HG03103 (cell line): ENCODE measurements around the gene MTCH1.

ENCODE experiments used
- ATAC-seq: cut with Tn5 transposase; IDR thresholded peaks from one replicate; pipeline ENCODE4 v1.9.1; 2021; ENCODE audit warnings: low read depth; ENCODE audit not compliant: unreplicated experiment

MTCH1 gene

GRCh38 chr6:36928547-36928918, 57.5 kb downstream of the MTCH1 start:
- no peak for ATAC-seq

GRCh38 chr6:36927691-36928546, 58.1 kb downstream of the MTCH1 start:
- ATAC-seq, result no peak

GRCh38 chr6:36926708-36927513, 59.1 kb downstream of the MTCH1 start:
- ATAC-seq, result no peak

- ATAC-seq, result no peak
Measured at GRCh38 chr6:36925809-36926208, 60.2 kb downstream of the MTCH1 start.

- ATAC-seq, result no peak
Measured at GRCh38 chr6:36924778-36925374, 61.1 kb downstream of the MTCH1 start.

GRCh38 chr6:36924131-36924530, 61.9 kb downstream of the MTCH1 start:
- ATAC-seq, result no peak

GRCh38 chr6:36920546-36920945, 65.5 kb downstream of the MTCH1 start:
- no peak for ATAC-seq

GRCh38 chr6:36920049-36920448, 65.9 kb downstream of the MTCH1 start:
- ATAC-seq, result no peak
